ENCODE data around the gene ZNF669.
"Not testable (repeated sequence)": the region's sequence is repeated elsewhere in the genome, so short reads cannot be mapped to it uniquely, and the experiment has no call there.

The ZNF669 gene

GRCh38 chr1:247103859-247104591, at the start of gene ZNF669:
Gene ZNF669, minus strand, starts transcription at chr1:247104356. Its CDS starts 157 bp downstream, at chr1:247104199.
- TF ChIP-seq, protein P1, sequence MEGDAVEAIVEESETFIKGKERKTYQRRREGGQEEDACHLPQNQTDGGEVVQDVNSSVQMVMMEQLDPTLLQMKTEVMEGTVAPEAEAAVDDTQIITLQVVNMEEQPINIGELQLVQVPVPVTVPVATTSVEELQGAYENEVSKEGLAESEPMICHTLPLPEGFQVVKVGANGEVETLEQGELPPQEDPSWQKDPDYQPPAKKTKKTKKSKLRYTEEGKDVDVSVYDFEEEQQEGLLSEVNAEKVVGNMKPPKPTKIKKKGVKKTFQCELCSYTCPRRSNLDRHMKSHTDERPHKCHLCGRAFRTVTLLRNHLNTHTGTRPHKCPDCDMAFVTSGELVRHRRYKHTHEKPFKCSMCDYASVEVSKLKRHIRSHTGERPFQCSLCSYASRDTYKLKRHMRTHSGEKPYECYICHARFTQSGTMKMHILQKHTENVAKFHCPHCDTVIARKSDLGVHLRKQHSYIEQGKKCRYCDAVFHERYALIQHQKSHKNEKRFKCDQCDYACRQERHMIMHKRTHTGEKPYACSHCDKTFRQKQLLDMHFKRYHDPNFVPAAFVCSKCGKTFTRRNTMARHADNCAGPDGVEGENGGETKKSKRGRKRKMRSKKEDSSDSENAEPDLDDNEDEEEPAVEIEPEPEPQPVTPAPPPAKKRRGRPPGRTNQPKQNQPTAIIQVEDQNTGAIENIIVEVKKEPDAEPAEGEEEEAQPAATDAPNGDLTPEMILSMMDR (IDR thresholded peaks at IDR 0.05) = no peak
- TF ChIP-seq ZFX (IDR thresholded peaks at IDR 0.05; ENCODE audit: borderline replicate concordance) = no peak
- peak within 1 kb of the TSS; percentile 93 for H3K27ac ChIP-seq

- no peak overlapping the region for H3K27ac ChIP-seq
- TF ChIP-seq, protein P1 (IDR thresholded peaks at IDR 0.05) = no peak
- no peak for TF ChIP-seq ZFX (IDR thresholded peaks at IDR 0.05; ENCODE audit: borderline replicate concordance)
Observed at GRCh38 chr1:247147781-247148180, 43.6 kb upstream of the ZNF669 start.

- H3K27ac ChIP-seq = not testable (repeated sequence)
Observed at GRCh38 chr1:247147120-247147519, 43.0 kb upstream of the ZNF669 start.

DNA sequence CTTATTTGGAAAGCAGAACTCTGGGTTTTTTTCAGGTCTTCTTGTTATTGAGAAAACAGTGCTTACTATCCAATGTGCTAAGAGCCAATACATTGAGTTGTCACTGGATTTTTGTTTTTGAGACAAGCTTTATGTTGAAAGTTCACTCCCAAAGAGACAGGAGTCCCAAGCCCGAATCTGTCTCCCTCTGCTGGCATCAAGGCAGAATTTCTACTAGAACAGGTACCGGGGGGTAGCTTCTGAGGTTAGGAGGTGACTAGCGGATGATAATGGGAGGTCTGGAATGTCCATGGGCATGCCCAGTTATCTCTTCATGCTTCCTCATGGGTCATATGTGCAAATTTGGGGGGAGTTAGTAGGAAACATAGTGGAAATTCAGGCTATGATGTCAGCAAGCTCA, 42.5 kb upstream of the ZNF669 start:
- no peak overlapping the region for H3K27ac ChIP-seq
- TF ChIP-seq ZFX (IDR thresholded peaks at IDR 0.05; ENCODE audit: borderline replicate concordance) = no peak
- TF ChIP-seq, protein P1 (IDR thresholded peaks at IDR 0.05) = peak; percentile 48

DNA sequence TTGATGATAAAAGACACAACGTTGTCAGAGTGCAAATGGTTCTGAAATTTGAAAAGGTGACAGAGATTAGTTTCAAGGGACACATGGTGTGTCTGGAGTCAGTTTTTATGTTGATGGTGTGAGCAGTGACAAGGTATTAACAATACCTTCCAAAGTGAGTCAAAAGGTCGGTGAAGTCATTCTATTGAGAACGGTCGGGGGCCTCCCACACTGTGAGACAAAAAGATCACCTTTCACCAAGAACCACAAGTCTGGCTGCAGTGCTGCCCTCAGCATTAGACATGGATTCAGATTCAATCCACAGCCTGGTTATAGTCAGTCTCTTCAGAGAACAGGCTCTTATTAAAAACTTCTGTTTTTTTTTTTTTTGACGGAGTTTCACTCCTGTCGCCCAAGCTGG, 41.1 kb upstream of the ZNF669 start:
- H3K27ac ChIP-seq = no peak overlapping the region
- no peak for TF ChIP-seq ZFX (IDR thresholded peaks at IDR 0.05; ENCODE audit: borderline replicate concordance)
- TF ChIP-seq, protein P1 (IDR thresholded peaks at IDR 0.05) = no peak

DNA sequence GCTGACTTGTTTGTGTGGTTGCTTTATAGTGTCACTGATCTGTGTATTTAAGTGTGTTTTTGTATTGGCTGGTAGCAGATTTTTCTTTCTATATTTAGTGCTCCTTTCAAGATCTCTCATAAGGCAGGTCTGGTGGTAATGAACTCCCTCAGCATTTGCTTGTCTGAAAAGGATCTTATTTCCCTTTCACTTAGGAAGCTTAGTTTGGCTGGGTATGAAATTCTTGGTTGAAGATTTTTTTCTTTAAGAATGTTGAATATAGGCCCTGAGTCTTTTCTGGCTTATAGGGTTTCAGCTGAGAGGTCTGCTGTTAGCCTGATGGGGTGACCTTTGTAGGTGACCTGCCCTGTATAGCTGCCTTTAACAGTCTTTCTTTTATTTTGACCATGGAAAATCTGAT, 35.4 kb upstream of the ZNF669 start:
- not testable (repeated sequence) for H3K27ac ChIP-seq

- TF ChIP-seq, protein P1 (IDR thresholded peaks at IDR 0.05) = no peak
- no peak for TF ChIP-seq ZFX (IDR thresholded peaks at IDR 0.05; ENCODE audit: borderline replicate concordance)
- no peak overlapping the region for H3K27ac ChIP-seq
Observed at GRCh38 chr1:247131236-247131635, 27.1 kb upstream of the ZNF669 start.

DNA sequence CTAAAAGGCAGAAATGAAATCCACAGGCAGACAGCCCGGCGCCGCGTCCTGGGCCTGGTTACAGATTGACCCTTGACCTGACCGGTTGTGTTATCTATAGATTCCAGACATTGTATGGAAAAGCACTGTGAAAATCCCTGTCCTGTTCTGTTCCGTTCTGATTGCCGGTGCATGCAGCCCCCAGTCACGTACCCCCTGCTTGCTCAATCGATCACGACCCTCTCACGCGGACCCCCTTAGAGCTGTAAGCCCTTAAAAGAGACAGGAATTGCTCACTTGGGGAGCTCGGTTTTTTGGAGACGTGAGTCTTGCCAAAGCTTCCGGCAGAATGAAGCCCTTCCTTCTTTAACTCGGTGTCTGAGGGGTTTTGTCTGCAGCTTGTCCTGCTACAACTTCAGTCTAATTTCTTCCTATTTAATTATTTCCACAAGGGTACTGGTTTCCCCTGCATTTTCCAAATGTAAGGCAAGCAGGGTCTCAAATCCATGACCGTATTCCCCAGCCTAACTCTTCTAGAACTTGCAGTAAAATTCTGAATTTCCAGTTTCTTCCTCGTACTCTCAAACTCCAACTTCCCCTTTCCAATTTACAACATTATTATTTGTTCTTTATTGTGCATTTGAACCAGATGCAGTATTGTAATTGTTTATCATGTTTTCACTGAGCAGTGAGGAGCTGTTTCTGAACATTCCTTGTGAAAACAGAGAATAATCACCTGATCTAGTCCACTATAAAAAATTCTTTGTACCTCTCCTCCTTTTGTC, 23.5 kb upstream of the ZNF669 start:
- H3K27ac ChIP-seq = not testable (repeated sequence)

GRCh38 chr1:247126601-247127000, 22.4 kb upstream of the ZNF669 start:
- not testable (repeated sequence) for H3K27ac ChIP-seq

DNA sequence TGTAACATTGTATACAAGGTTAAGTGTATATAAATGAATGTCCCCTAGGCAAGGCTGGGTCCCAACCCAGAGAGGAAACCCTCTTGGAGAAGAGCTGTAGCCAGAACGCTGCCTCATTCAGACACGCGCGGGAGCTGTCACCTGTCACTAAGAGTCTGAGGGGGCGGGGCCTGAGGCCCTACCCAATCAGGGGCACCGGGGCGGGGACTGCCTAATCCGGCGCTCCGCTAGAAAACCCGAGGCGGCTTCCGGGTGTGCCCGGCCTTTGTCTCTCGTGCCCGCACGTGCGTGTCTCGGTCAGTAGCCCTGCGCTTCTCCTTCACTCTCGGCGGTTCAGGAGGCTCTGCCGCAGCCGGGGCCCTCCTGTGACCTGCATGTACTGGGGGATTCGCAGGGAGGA, 22.0 kb upstream of the ZNF669 start:
- H3K27ac ChIP-seq = not testable (repeated sequence)
